Heart left ventricle (tissue), 13 donors: ENCODE results near the gene ZNF638.

Source experiments
- CTCF ChIP-seq, 12 donors: fragments of 200-600 bp; sonication (generic) in 4 of 12; IDR thresholded peaks; one replicate each; pipeline versions ENCODE4 v1.5.0 to v1.8.0; 2018 to 2022; ENCODE audit warnings: antibody characterized with exemption in 12 of 12, mild to moderate bottlenecking in 5 of 12
- POLR2A ChIP-seq, 2 donors: fragments of 450-650 bp; IDR thresholded peaks; one replicate each; pipeline ENCODE4 v1.6.1; 2017; ENCODE audit warnings: antibody characterized with exemption in 2 of 2, mild to moderate bottlenecking in 2 of 2, moderate library complexity in 2 of 2
- donor health status: ischemic (EF 13 %, LVEDD 7.1; RV severe dilation, severe dysfunction).
- donor health status: DM: no; HTN: yes; CAD: no.
- donor health status: DM: no; HTN: no; CAD: no.
- donor health status: ischemic (EF 25% LVEDD 6.9; RV normal size, moderate dysfunction).
- donor health status: ischemic (EF 25% LVEDD 5.7; RV mildly dilated, moderate dysfunction).
- donor health status: ischemic (EF 35%, LVEDD 5.7; RV mildly dilated, moderate dysfunction).
- donor health status: nonischemic (EF 11% LVEDD 7.7; RV severe dilation, severe dysfunction).
- donor health status: DM: yes; HTN: yes; CAD: no.
- donor health status: PGD.
- donor health status: ischemic (EF 29% LVEDD 5.4; RV normal size, mild dysfunction).
- donor health status: nonischemic (EF 23%, LVEDD 6.1; RV moderate dilation, normal function).

- TF ChIP-seq CTCF (IDR thresholded peaks at IDR 0.05) (no peak), POLR2A (IDR thresholded peaks at IDR 0.05) (no peak)
Measured at GRCh38 chr2:71332435-71332796, 834 bp downstream of the ZNF638 start.
